ENCODE data around the gene RAB34. TPM values are rescaled to one million over a fixed set of nuclear protein-coding genes. Genes with fewer than 3 reads are reported as not detected.

Gene RAB34
- total RNA-seq, 2 experiments from 2014 or later: 4.9 to 6.6 TPM

- H3K4me1 Mint-ChIP-seq (ENCODE audit: low read depth): peaks cover 30% of the 10 kb centered on the region
- intact Hi-C loops (cut with micrococcal nuclease): no loop called here
Observed at GRCh38 chr17:28744972-28745785, 27.5 kb upstream of the RAB34 start.

GRCh38 chr17:28744104-28744971 lies 26.7 kb upstream of the RAB34 start:
- intact Hi-C loops (cut with micrococcal nuclease): no loop called here
- H3K27ac Mint-ChIP-seq: peak overlapping the region; percentile 89

More at GRCh38 chr17:28744972-28745785, 27.5 kb upstream of the RAB34 start:
- POLR2A ChIA-PET: interaction anchor here (1.1 to 13.5 kb wide), 5 partner anchors 10 to 25 kb away, joined by 3 to 202 read pairs (median 4); partner anchors contain the start of genes NEK8, RPL23A and TLCD1
- Mint-ChIP-seq H3K27me3 (no peaks in the 10 kb centered on the region), H3K4me3 (peak overlapping the region; percentile 90), H3K27ac (peak overlapping the region; percentile 89), H3K9me3 (no peaks in the 10 kb centered on the region), H3K36me3 (peaks cover 31% of the 10 kb centered on the region)
- DNase-seq: peak; percentile 58
- CTCF ChIA-PET: interaction anchor here (0.8 to 16.9 kb wide), 3 partner anchors 18 to 172 kb away, joined by 3 to 632 read pairs (median 122); partner anchors contain the start of genes NEK8 and TLCD1

GRCh38 chr17:28743243-28744103 lies 25.8 kb upstream of the RAB34 start, which contains the start of gene TRAF4:
Gene TRAF4 (plus strand): TSS chr17:28744011. CDS start chr17:28744113, 102 bp downstream.
- Mint-ChIP-seq H3K27me3 (no peaks in the 10 kb centered on the region), H3K36me3 (peaks cover 25% of the 10 kb centered on the region), H3K27ac (peak within 1 kb of the TSS; percentile 89), H3K9me3 (no peaks in the 10 kb centered on the region), H3K4me1 (ENCODE audit: low read depth) (peaks cover 32% of the 10 kb centered on the region), H3K4me3 (peak within 1 kb of the TSS; percentile 90)
- intact Hi-C loops (cut with micrococcal nuclease): loop anchor here (1.0 kb wide), 1 partner anchor 15 kb away; the partner anchor contains the start of gene NEK8
- ChIA-PET POLR2A (interaction anchor here (1.4 to 13.5 kb wide), 2 partner anchors 17 to 24 kb away, joined by 7 to 202 read pairs; partner anchors contain the start of genes NEK8, RPL23A and TLCD1), CTCF (interaction anchor here (1.0 to 16.9 kb wide), 3 partner anchors 16 to 159 kb away, joined by 3 to 632 read pairs (median 7); partner anchors contain the start of genes NEK8 and TLCD1)
- peak; percentile 83 for DNase-seq

More at GRCh38 chr17:28744104-28744971, 26.7 kb upstream of the RAB34 start:
- peaks cover 31% of the 10 kb centered on the region for H3K4me1 Mint-ChIP-seq (ENCODE audit: low read depth)
- H3K4me3 Mint-ChIP-seq: peak overlapping the region; percentile 90
- peak; percentile 76 for DNase-seq
- H3K27me3 Mint-ChIP-seq: no peaks in the 10 kb centered on the region
- ChIA-PET CTCF (interaction anchor here (1.5 to 16.9 kb wide), 3 partner anchors 17 to 19 kb away, joined by 7 to 632 read pairs (median 122); partner anchors contain the start of genes NEK8 and TLCD1), POLR2A (interaction anchor here (1.1 to 13.5 kb wide), 3 partner anchors 11 to 24 kb away, joined by 3 to 202 read pairs (median 7); partner anchors contain the start of genes NEK8, RPL23A and TLCD1)
- no peaks in the 10 kb centered on the region for H3K9me3 Mint-ChIP-seq
- peaks cover 32% of the 10 kb centered on the region for H3K36me3 Mint-ChIP-seq

DNA sequence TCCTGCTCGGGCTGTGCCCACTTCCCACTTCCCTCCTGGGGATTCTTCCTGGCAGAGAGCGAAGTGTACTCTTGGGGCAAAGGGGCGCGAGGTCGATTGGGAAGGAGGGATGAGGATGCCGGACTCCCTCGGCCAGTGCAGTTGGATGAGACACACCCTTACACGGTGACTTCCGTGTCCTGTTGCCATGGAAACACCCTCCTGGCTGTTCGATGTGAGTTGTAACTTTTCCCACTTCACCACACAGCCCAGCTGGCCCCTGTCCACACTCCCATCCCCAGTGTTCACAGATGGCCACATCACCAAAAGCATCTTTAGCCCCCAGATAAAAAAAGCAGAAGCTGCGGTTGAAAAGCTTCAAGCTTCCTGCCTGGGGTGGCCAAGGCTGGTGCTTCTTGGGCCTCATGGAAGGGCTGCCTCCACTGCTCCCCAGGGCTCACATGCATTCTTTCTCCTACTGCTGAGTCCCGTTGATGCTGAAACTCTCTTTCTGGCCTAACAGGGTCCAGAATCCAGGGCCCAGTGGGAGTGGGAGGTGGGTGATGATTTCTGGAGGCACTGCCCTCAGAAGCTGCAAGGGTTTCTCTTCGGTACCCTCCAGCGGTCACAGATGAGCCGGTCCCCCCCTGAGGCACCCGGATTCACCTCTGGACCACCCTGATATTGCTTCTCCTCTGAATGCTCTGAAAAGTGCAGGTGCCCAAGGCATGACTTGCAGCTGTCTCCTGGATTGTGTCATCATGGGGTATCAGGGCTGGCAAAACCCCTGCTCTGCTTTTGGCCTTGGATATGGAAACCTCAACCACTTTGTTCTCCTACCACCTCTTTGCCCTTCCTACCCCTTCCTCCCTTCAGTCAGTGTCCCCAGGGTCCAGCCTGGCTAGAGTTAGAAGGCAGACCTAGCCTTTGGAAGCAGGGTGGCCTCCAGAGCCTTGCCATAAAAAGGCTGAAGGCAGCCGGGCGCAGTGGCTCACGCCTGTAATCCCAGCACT lies 24.0 kb upstream of the RAB34 start:
- Mint-ChIP-seq H3K4me3 (no peak overlapping the region), H3K4me1 (ENCODE audit: low read depth) (peaks cover 33% of the 10 kb centered on the region), H3K36me3 (peaks cover 18% of the 10 kb centered on the region), H3K9me3 (no peaks in the 10 kb centered on the region), H3K27ac (no peak overlapping the region), H3K27me3 (no peaks in the 10 kb centered on the region)
- ChIA-PET POLR2A (interaction anchor here (1.5 to 13.5 kb wide), 2 partner anchors 9 to 15 kb away, joined by 3 to 202 read pairs; partner anchors contain the start of genes NEK8 and TLCD1), CTCF (interaction anchor here (2.1 to 16.9 kb wide), 3 partner anchors 9 to 22 kb away, joined by 7 to 632 read pairs (median 18); partner anchors contain the start of genes NEK8 and TLCD1)
- intact Hi-C loops (cut with micrococcal nuclease): no loop called here
- DNase-seq: no peak

GRCh38 chr17:28740406-28741357 lies 23.0 kb upstream of the RAB34 start:
- no peaks in the 10 kb centered on the region for H3K9me3 Mint-ChIP-seq
- peaks cover 27% of the 10 kb centered on the region for H3K4me1 Mint-ChIP-seq (ENCODE audit: low read depth)
- H3K36me3 Mint-ChIP-seq: peaks cover 12% of the 10 kb centered on the region
- H3K27ac Mint-ChIP-seq: no peak overlapping the region
- intact Hi-C loops (cut with micrococcal nuclease): no loop called here
- DNase-seq: no peak
- POLR2A ChIA-PET: interaction anchor here (1.5 to 13.5 kb wide), 2 partner anchors 10 to 14 kb away, joined by 3 to 202 read pairs; partner anchors contain the start of genes NEK8 and TLCD1
- no peaks in the 10 kb centered on the region for H3K27me3 Mint-ChIP-seq
- CTCF ChIA-PET: interaction anchor here (2.1 to 16.9 kb wide), 3 partner anchors 10 to 23 kb away, joined by 7 to 632 read pairs (median 18); partner anchors contain the start of genes NEK8 and TLCD1
- no peak overlapping the region for H3K4me3 Mint-ChIP-seq

GRCh38 chr17:28738680-28739384 lies 21.2 kb upstream of the RAB34 start:
- no peak overlapping the region for H3K4me3 Mint-ChIP-seq
- peak overlapping the region; percentile 72 for H3K27ac Mint-ChIP-seq
- H3K4me1 Mint-ChIP-seq (ENCODE audit: low read depth): peaks cover 28% of the 10 kb centered on the region
- intact Hi-C loops (cut with micrococcal nuclease): no loop called here
- peaks cover 5% of the 10 kb centered on the region for H3K36me3 Mint-ChIP-seq
- CTCF ChIA-PET: interaction anchor here (0.6 to 16.9 kb wide), 4 partner anchors 11 to 92 kb away, joined by 3 to 632 read pairs (median 7); partner anchors contain the start of genes NEK8 and TLCD1
- no peaks in the 10 kb centered on the region for H3K27me3 Mint-ChIP-seq
- POLR2A ChIA-PET: interaction anchor here (0.7 to 1.0 kb wide), 2 partner anchors 11 to 12 kb away, joined by 5 to 8 read pairs; partner anchors contain the start of gene NEK8
- H3K9me3 Mint-ChIP-seq: no peaks in the 10 kb centered on the region
- peak; percentile 69 for DNase-seq

- no peak overlapping the region for H3K4me3 Mint-ChIP-seq
- H3K4me1 Mint-ChIP-seq (ENCODE audit: low read depth): peaks cover 27% of the 10 kb centered on the region
- H3K27ac Mint-ChIP-seq: peak overlapping the region; percentile 59
- peaks cover 5% of the 10 kb centered on the region for H3K36me3 Mint-ChIP-seq
- no peaks in the 10 kb centered on the region for H3K9me3 Mint-ChIP-seq
- CTCF ChIA-PET: interaction anchor here (0.6 to 16.9 kb wide), 5 partner anchors 10 to 91 kb away, joined by 3 to 632 read pairs (median 6); partner anchors contain the start of genes NEK8 and TLCD1
- intact Hi-C loops (cut with micrococcal nuclease): no loop called here
- no peaks in the 10 kb centered on the region for H3K27me3 Mint-ChIP-seq
- DNase-seq: no peak
- POLR2A ChIA-PET: interaction anchor here (0.7 to 1.0 kb wide), 2 partner anchors 10 to 13 kb away, joined by 5 to 8 read pairs; partner anchors contain the start of gene NEK8
Observed at GRCh38 chr17:28737770-28738679, 20.4 kb upstream of the RAB34 start.

DNA sequence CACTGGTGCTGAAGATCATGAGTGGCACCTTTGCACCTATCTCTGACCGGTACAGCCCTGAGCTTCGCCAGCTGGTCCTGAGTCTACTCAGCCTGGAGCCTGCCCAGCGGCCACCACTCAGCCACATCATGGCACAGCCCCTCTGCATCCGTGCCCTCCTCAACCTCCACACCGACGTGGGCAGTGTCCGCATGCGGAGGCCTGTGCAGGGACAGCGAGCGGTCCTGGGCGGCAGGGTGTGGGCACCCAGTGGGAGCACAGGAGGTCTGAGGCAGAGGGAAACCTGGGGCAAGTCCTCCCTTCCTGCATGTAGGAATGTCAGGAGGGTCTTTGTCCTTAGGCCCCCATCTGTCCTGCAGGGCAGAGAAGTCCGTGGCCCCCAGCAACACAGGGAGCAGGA lies 19.6 kb upstream of the RAB34 start:
- H3K36me3 Mint-ChIP-seq: peaks cover 5% of the 10 kb centered on the region
- H3K4me3 Mint-ChIP-seq: no peak overlapping the region
- H3K27me3 Mint-ChIP-seq: no peaks in the 10 kb centered on the region
- ChIA-PET CTCF (interaction anchor here (1.2 kb wide), 1 partner anchor 11 kb away, joined by 3 read pairs; the partner anchor contains the start of gene TLCD1), POLR2A (no interaction called here)
- DNase-seq: no peak
- H3K27ac Mint-ChIP-seq: no peak overlapping the region
- intact Hi-C loops (cut with micrococcal nuclease): no loop called here
- H3K9me3 Mint-ChIP-seq: no peaks in the 10 kb centered on the region
- H3K4me1 Mint-ChIP-seq (ENCODE audit: low read depth): peaks cover 26% of the 10 kb centered on the region
